Mesendoderm (in vitro differentiated cells): ENCODE results near the gene LARP1.
"Not testable (repeated sequence)": the region's sequence is repeated elsewhere in the genome, so short reads cannot be mapped to it uniquely, and the experiment has no call there.

ENCODE experiments used
- DNase-seq: peaks from one replicate; pipeline ENCODE4 v3.0.0; 2013
- H2AK5ac ChIP-seq: 2 replicates; pipeline ENCODE4 v1.6.1; 2013; ENCODE audit warnings: low read length, inconsistent platforms
- H2BK120ac ChIP-seq: 2 replicates; pipeline ENCODE4 v1.6.1; 2013; ENCODE audit warnings: low read depth, mild to moderate bottlenecking, low read length, moderate library complexity, mixed read lengths
- H2BK15ac ChIP-seq: replicated peaks from 2 replicates; pipeline ENCODE4 v1.6.1; 2013; ENCODE audit warnings: low read depth, mild to moderate bottlenecking, moderate library complexity
- H2BK5ac ChIP-seq: 2 replicates; pipeline ENCODE4 v1.6.1; 2013; ENCODE audit warnings: low read length, inconsistent platforms
- H3K18ac ChIP-seq: 2 replicates; pipeline ENCODE4 v1.6.1; 2013; ENCODE audit warnings: mild to moderate bottlenecking, low read length, mixed read lengths
- H3K23ac ChIP-seq: one replicate; pipeline ENCODE4 v1.6.1; 2013; ENCODE audit warnings: low read length
- H3K27ac ChIP-seq: 2 replicates; pipeline ENCODE4 v1.5.1; 2013; ENCODE audit warnings: low read depth, mild to moderate bottlenecking, inconsistent platforms, low read length, moderate library complexity
- H3K27me3 ChIP-seq: 2 replicates; pipeline ENCODE4 v1.6.1; 2013; ENCODE audit warnings: low read length, control low read depth, mild to moderate bottlenecking, inconsistent platforms; ENCODE audit not compliant: insufficient read depth, poor library complexity
- H3K36me3 ChIP-seq: 2 replicates; pipeline ENCODE4 v1.6.1; 2013; ENCODE audit warnings: low read length, inconsistent platforms; ENCODE audit not compliant: control insufficient read depth, insufficient read depth
- H3K4ac ChIP-seq: one replicate; pipeline ENCODE4 v1.6.1; 2013; ENCODE audit warnings: low read depth, mild to moderate bottlenecking, low read length, moderate library complexity
- H3K4me1 ChIP-seq: 2 replicates; pipeline ENCODE4 v1.6.1; 2013; ENCODE audit warnings: low read depth, low read length, inconsistent platforms; ENCODE audit not compliant: control insufficient read depth
- H3K4me2 ChIP-seq: 2 replicates; pipeline ENCODE4 v1.6.1; 2013; ENCODE audit warnings: low read length
- H3K4me3 ChIP-seq: 2 replicates; pipeline ENCODE4 v1.5.1; 2013; ENCODE audit warnings: mild to moderate bottlenecking, low read length
- H3K56ac ChIP-seq: one replicate; pipeline ENCODE4 v1.6.1; 2013; ENCODE audit warnings: low read length
- H3K79me1 ChIP-seq: 2 replicates; pipeline ENCODE4 v1.6.1; 2013; ENCODE audit warnings: low read length, inconsistent platforms
- H3K79me2 ChIP-seq: 2 replicates; pipeline ENCODE4 v1.6.1; 2013; ENCODE audit warnings: mild to moderate bottlenecking, low read length; ENCODE audit not compliant: control insufficient read depth, insufficient read depth
- H3K9ac ChIP-seq: 2 replicates; pipeline ENCODE4 v1.6.1; 2013; ENCODE audit warnings: low read length, inconsistent platforms
- H4K5ac ChIP-seq: one replicate; pipeline ENCODE4 v1.6.1; 2013; ENCODE audit warnings: low read length
- H4K8ac ChIP-seq: one replicate; pipeline ENCODE4 v1.6.1; 2013; ENCODE audit warnings: low read depth, mild to moderate bottlenecking, control low read depth, low read length, moderate library complexity
- WGBS: extraction: QIAGEN DNeasy Blood & Tissue Kit; methylation state at CpG from one replicate; pipeline ENCODE4 v1.1.7; 2013; ENCODE audit warnings: low lambda C conversion rate, missing lambda C conversion rate; ENCODE audit not compliant: insufficient coverage; ENCODE audit errors: extremely low coverage; 5-methylcytosine and 5-hydroxymethylcytosine counted together

The LARP1 gene

GRCh38 chr5:154829181-154829588 is 74.0 kb downstream of the LARP1 start:
- Histone ChIP-seq H2BK15ac (no peak overlapping the region), H3K36me3 (peaks cover 4% of the 10 kb centered on the region), H3K23ac (no peak overlapping the region), H2BK120ac (no peak overlapping the region), H3K56ac (no peak overlapping the region), H3K18ac (no peak overlapping the region), H3K4me1 (no peaks in the 10 kb centered on the region), H3K79me2 (no peaks in the 10 kb centered on the region), H3K27ac (no peak overlapping the region), H3K4me3 (no peak overlapping the region), H3K4me2 (no peak overlapping the region), H4K5ac (no peak overlapping the region), H3K27me3 (no peaks in the 10 kb centered on the region), H4K8ac (no peak overlapping the region), H3K9ac (no peak overlapping the region), H3K79me1 (no peaks in the 10 kb centered on the region), H2AK5ac (no peak overlapping the region), H2BK5ac (no peak overlapping the region), H3K4ac (no peak overlapping the region)
- peak; percentile 65 for DNase-seq
- WGBS: no CpG with 5 or more reads among the region's 2 CpGs

DNA sequence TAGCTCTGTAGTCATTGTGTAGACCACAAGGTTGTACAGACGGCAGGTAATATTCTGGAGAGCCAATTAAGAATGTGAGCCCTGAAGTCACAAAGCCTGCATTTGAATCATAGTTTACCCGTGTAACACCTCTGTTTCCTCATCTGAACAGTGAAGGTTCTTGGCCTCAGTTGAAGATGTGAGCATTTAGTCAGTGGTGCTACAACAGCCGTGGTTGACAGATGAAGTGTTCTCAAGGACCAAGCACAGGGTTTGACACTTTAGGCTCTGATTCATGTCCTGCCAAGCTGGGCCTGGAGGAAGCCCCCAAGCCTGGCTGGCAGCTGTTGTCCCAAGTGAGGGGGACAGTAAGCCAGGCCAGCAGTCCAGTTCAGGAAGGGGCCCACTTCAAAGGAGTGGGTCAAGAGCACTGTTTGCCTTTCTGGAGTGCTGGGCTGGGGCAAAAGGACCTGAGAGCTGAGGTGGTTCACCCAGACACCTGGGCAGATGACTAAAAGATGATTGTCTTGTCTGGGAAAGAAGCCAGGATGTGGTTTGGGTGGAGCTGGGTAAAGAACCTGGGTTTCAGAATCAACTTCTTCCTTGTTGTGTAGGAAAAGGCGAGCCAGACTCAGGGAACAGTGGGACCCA is 74.5 kb downstream of the LARP1 start:
- Histone ChIP-seq H3K4ac (no peak overlapping the region), H2BK5ac (no peak overlapping the region), H2BK120ac (no peak overlapping the region), H3K23ac (no peak overlapping the region), H3K4me2 (no peak overlapping the region), H2AK5ac (no peak overlapping the region), H2BK15ac (no peak overlapping the region), H4K8ac (no peak overlapping the region), H3K4me3 (no peak overlapping the region), H3K9ac (no peak overlapping the region), H4K5ac (no peak overlapping the region), H3K36me3 (peaks cover 4% of the 10 kb centered on the region), H3K4me1 (peaks cover 2% of the 10 kb centered on the region), H3K79me2 (no peaks in the 10 kb centered on the region), H3K27ac (no peak overlapping the region), H3K79me1 (no peaks in the 10 kb centered on the region), H3K27me3 (no peaks in the 10 kb centered on the region), H3K18ac (no peak overlapping the region), H3K56ac (no peak overlapping the region)
- no CpG with 5 or more reads among the region's 4 CpGs for WGBS
- DNase-seq: no peak

GRCh38 chr5:154830219-154830595 is 75.0 kb downstream of the LARP1 start:
- Histone ChIP-seq H3K27me3 (no peaks in the 10 kb centered on the region), H3K9ac (no peak overlapping the region), H2BK120ac (no peak overlapping the region), H3K18ac (no peak overlapping the region), H3K27ac (no peak overlapping the region), H2BK5ac (no peak overlapping the region), H2BK15ac (no peak overlapping the region), H3K79me1 (no peaks in the 10 kb centered on the region), H3K4me1 (peaks cover 4% of the 10 kb centered on the region), H3K4me3 (no peak overlapping the region), H2AK5ac (no peak overlapping the region), H3K4me2 (no peak overlapping the region), H4K5ac (no peak overlapping the region), H3K79me2 (no peaks in the 10 kb centered on the region), H3K23ac (no peak overlapping the region), H3K36me3 (peaks cover 4% of the 10 kb centered on the region), H3K4ac (no peak overlapping the region), H4K8ac (no peak overlapping the region), H3K56ac (no peak overlapping the region)
- no CpG with 5 or more reads among the region's 7 CpGs for WGBS
- no peak for DNase-seq

DNA sequence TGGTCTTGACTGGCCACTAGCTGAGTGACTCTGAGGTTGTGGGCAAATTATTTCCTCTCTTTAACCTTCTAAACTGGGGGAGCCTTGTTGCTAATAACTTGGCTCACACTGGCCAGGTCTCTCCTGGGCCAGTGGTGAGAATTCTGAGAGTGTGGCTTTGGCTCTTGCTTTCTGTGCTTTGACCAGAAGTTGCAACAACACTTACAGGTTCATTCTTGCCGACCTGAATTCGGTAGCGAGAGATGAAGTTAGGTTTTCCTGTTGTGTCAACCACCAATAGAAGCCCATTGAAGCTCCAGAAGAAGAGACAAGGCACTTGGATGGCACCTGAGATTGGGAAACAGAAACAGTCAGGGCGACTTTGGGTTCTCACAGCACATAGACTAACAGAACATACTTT is 75.4 kb downstream of the LARP1 start:
- WGBS: no CpG with 5 or more reads among the region's 4 CpGs
- Histone ChIP-seq H3K27ac (no peak overlapping the region), H4K8ac (no peak overlapping the region)

DNA sequence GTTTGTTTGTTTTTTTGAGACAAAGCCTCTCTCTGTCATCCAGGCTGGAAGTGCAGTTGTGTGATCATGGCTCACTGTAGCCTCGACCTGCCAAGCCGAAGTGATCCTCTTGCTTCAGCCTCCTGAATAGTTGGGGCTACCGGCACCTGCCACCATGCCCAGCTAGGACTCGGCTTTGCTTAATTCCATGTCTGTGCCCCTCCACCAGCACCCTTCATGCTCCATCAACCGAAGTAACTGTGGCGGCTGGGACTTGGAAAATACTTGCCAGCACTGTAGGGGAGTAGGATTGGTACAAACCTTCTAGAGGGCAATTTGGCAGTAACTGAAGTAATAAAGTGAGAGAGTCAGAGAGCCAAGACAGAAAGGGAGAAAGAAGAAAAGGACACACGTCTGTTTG is 76.3 kb downstream of the LARP1 start:
- H3K56ac ChIP-seq: no peak overlapping the region
- no peak overlapping the region for H3K18ac ChIP-seq
- H4K8ac ChIP-seq: no peak overlapping the region
- H3K4ac ChIP-seq: no peak overlapping the region
- no peak overlapping the region for H2BK120ac ChIP-seq
- H3K4me3 ChIP-seq: no peak overlapping the region
- H2AK5ac ChIP-seq: no peak overlapping the region
- no peak overlapping the region for H3K27ac ChIP-seq
- H3K27me3 ChIP-seq: no peaks in the 10 kb centered on the region
- H2BK5ac ChIP-seq: no peak overlapping the region
- no peaks in the 10 kb centered on the region for H3K79me1 ChIP-seq
- no peak overlapping the region for H3K9ac ChIP-seq
- H3K23ac ChIP-seq: no peak overlapping the region
- no peak overlapping the region for H3K4me2 ChIP-seq
- no CpG with 5 or more reads among the region's 7 CpGs for WGBS
- H4K5ac ChIP-seq: no peak overlapping the region
- H3K36me3 ChIP-seq: peaks cover 4% of the 10 kb centered on the region
- H2BK15ac ChIP-seq: no peak overlapping the region
- no peaks in the 10 kb centered on the region for H3K79me2 ChIP-seq
- no peak for DNase-seq
- peaks cover 4% of the 10 kb centered on the region for H3K4me1 ChIP-seq

More for the DNA sequence above, 75.4 kb downstream of the LARP1 start:
- Histone ChIP-seq H3K4ac (no peak overlapping the region), H3K4me2 (no peak overlapping the region), H2AK5ac (no peak overlapping the region), H3K79me2 (no peaks in the 10 kb centered on the region), H4K5ac (no peak overlapping the region), H3K18ac (no peak overlapping the region), H3K4me3 (no peak overlapping the region), H3K4me1 (peaks cover 4% of the 10 kb centered on the region), H3K23ac (no peak overlapping the region), H2BK15ac (no peak overlapping the region), H3K79me1 (no peaks in the 10 kb centered on the region), H2BK5ac (no peak overlapping the region), H3K27me3 (no peaks in the 10 kb centered on the region), H3K36me3 (peaks cover 4% of the 10 kb centered on the region), H3K9ac (no peak overlapping the region), H3K56ac (no peak overlapping the region), H2BK120ac (no peak overlapping the region)
- no peak for DNase-seq

DNA sequence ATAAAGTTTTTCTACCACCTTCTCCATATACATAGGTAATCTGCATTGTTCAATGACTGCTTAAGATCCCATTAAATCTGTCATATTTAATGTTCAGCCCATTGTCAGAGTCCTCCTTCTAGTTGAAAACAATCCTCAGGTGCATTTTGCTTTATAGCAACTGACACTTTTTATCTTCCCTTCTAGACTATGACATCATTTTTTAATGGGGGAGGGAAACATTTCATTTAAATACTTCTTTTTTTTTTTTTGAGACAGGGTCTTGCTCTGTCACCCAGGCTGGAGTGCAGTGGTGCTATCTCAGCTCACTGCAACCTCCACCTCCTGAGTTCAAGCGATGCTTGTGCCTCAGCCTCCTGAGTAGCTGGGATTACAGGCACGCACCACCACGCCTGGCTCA is 77.6 kb downstream of the LARP1 start:
- H3K79me2 ChIP-seq, H3K56ac ChIP-seq, H3K79me1 ChIP-seq, H3K4ac ChIP-seq, H2AK5ac ChIP-seq, H4K8ac ChIP-seq, H3K27ac ChIP-seq, H2BK15ac ChIP-seq, H2BK5ac ChIP-seq, H3K4me3 ChIP-seq, H3K9ac ChIP-seq, H4K5ac ChIP-seq, H3K4me1 ChIP-seq, H3K23ac ChIP-seq, H3K27me3 ChIP-seq, H3K18ac ChIP-seq, H2BK120ac ChIP-seq, DNase-seq, H3K4me2 ChIP-seq, H3K36me3 ChIP-seq: not testable (repeated sequence)
- WGBS: no CpG with 5 or more reads among the region's 3 CpGs
